Measurements from ENCODE around the gene PHAX.
"Not testable (repeated sequence)": the region's sequence is repeated elsewhere in the genome, so short reads cannot be mapped to it uniquely, and the experiment has no call there.

Gene PHAX

GRCh38 chr5:126600631-126601511 is at the start of gene PHAX:
TSS of gene PHAX (plus strand) at chr5:126600947. CDS start at chr5:126600963, 16 bp downstream.
- DNase-seq = peak; percentile 53

- no peak for DNase-seq
Measured at GRCh38 chr5:126552614-126553013, 48.1 kb upstream of the PHAX start.

- DNase-seq = not testable (repeated sequence)
Measured at GRCh38 chr5:126555101-126555500, 45.6 kb upstream of the PHAX start.

GRCh38 chr5:126561908-126562307 is 38.8 kb upstream of the PHAX start:
- DNase-seq = no peak

- no peak for DNase-seq
Measured at GRCh38 chr5:126562823-126563222, 37.9 kb upstream of the PHAX start.

GRCh38 chr5:126568206-126568755 is 32.5 kb upstream of the PHAX start:
- DNase-seq = no peak

GRCh38 chr5:126575644-126576043 is 25.1 kb upstream of the PHAX start:
- no peak for DNase-seq

GRCh38 chr5:126576974-126577373 is 23.8 kb upstream of the PHAX start:
- no peak for DNase-seq

GRCh38 chr5:126577415-126577814 is 23.3 kb upstream of the PHAX start:
- no peak for DNase-seq

GRCh38 chr5:126579716-126580115 is 21.0 kb upstream of the PHAX start:
- no peak for DNase-seq

GRCh38 chr5:126583761-126584160 is 17.0 kb upstream of the PHAX start:
- DNase-seq = no peak

GRCh38 chr5:126587551-126588390 is 13.0 kb upstream of the PHAX start:
- no peak for DNase-seq

GRCh38 chr5:126589536-126590297 is 11.0 kb upstream of the PHAX start:
- peak; percentile 1 for DNase-seq

GRCh38 chr5:126591549-126591948 is 9.2 kb upstream of the PHAX start:
- DNase-seq = no peak

GRCh38 chr5:126594748-126595485 is 5.8 kb upstream of the PHAX start, which contains the start of gene ALDH7A1:
TSS of gene ALDH7A1 (minus strand) at chr5:126595219. CDS start at chr5:126595198, 21 bp downstream.
- peak; percentile 54 for DNase-seq

- no peak for DNase-seq
Measured at GRCh38 chr5:126595486-126596083, 5.2 kb upstream of the PHAX start.

GRCh38 chr5:126597156-126597555 is 3.6 kb upstream of the PHAX start:
- no peak for DNase-seq

- DNase-seq = no peak
Measured at GRCh38 chr5:126599499-126599898, 1.2 kb upstream of the PHAX start.

GRCh38 chr5:126599971-126600630 is 646 bp upstream of the PHAX start:
- DNase-seq = not testable (repeated sequence)

- no peak for DNase-seq
Measured at GRCh38 chr5:126603402-126603991, 2.8 kb downstream of the PHAX start.

Data from NCI-H2171 treated with DMSO at 0.1 percent for 48 hours (cell line).